Measurements from ENCODE around the gene ATG7.

Gene ATG7

GRCh38 chr3:11362600-11362999 is 90.4 kb downstream of the ATG7 start:
- DNase-seq (ENCODE audit: low read depth): no peak

GRCh38 chr3:11363715-11364114 is 91.5 kb downstream of the ATG7 start:
- no peak for DNase-seq (ENCODE audit: low read depth)

GRCh38 chr3:11364181-11364580 is 92.0 kb downstream of the ATG7 start:
- no peak for DNase-seq (ENCODE audit: low read depth)

GRCh38 chr3:11367143-11367693 is 95.0 kb downstream of the ATG7 start:
- no peak for DNase-seq (ENCODE audit: low read depth)

GRCh38 chr3:11370191-11370590 is 98.0 kb downstream of the ATG7 start:
- no peak for DNase-seq (ENCODE audit: low read depth)

GRCh38 chr3:11370966-11371365 is 98.8 kb downstream of the ATG7 start:
- no peak for DNase-seq (ENCODE audit: low read depth)

- no peak for DNase-seq (ENCODE audit: low read depth)
Measured at GRCh38 chr3:11371747-11372146, 99.5 kb downstream of the ATG7 start.

- no peak for DNase-seq (ENCODE audit: low read depth)
Measured at GRCh38 chr3:11373235-11373634, 101.0 kb downstream of the ATG7 start.

- DNase-seq (ENCODE audit: low read depth): no peak
Measured at GRCh38 chr3:11373654-11374053, 101.5 kb downstream of the ATG7 start.

GRCh38 chr3:11375333-11376088 is 103.3 kb downstream of the ATG7 start:
- DNase-seq (ENCODE audit: low read depth): no peak

- DNase-seq (ENCODE audit: low read depth): no peak
Measured at GRCh38 chr3:11377719-11378118, 105.5 kb downstream of the ATG7 start.

GRCh38 chr3:11379238-11379823 is 107.1 kb downstream of the ATG7 start:
- DNase-seq (ENCODE audit: low read depth): no peak

- no peak for DNase-seq (ENCODE audit: low read depth)
Measured at GRCh38 chr3:11379824-11380701, 107.9 kb downstream of the ATG7 start.

GRCh38 chr3:11381141-11381540 is 108.9 kb downstream of the ATG7 start:
- DNase-seq (ENCODE audit: low read depth): no peak

GRCh38 chr3:11381563-11381962 is 109.4 kb downstream of the ATG7 start:
- DNase-seq (ENCODE audit: low read depth): no peak

- no peak for DNase-seq (ENCODE audit: low read depth)
Measured at GRCh38 chr3:11382146-11382745, 110.0 kb downstream of the ATG7 start.

- DNase-seq (ENCODE audit: low read depth): no peak
Measured at GRCh38 chr3:11384074-11384473, 111.9 kb downstream of the ATG7 start.

GRCh38 chr3:11385326-11385725 is 113.1 kb downstream of the ATG7 start:
- DNase-seq (ENCODE audit: low read depth): no peak

GRCh38 chr3:11385891-11386290 is 113.7 kb downstream of the ATG7 start:
- DNase-seq (ENCODE audit: low read depth): no peak

GRCh38 chr3:11386465-11387113 is 114.4 kb downstream of the ATG7 start:
- no peak for DNase-seq (ENCODE audit: low read depth)

GRCh38 chr3:11389386-11390268 is 117.4 kb downstream of the ATG7 start:
- no peak for DNase-seq (ENCODE audit: low read depth)

Data from stimulated activated CD8-positive, alpha-beta memory T cell treated with anti-CD3 and anti-CD28 coated beads, Interleukin-12 subunit alpha, Interleukin-12 subunit beta, amount 100 ng/mL, for 1 hour (primary cell).